HEK293 (cell line): ENCODE measurements around the gene ARHGAP24.

Source experiments
- IKZF3 ChIP-seq: fragments of 450-650 bp; IDR thresholded peaks from 2 replicates; pipeline ENCODE4 v1.5.0; 2018; ENCODE audit warnings: missing biosample characterization, mild to moderate bottlenecking, missing genetic modification characterization, moderate library complexity
- KLF9 ChIP-seq: fragments of 450-650 bp; formaldehyde crosslinking; IDR thresholded peaks from 2 replicates; pipeline ENCODE4 v1.5.1; 2016; ENCODE audit warnings: missing biosample characterization, missing genetic modification characterization, low read depth
- MYNN ChIP-seq: fragments of 450-650 bp; formaldehyde crosslinking; IDR thresholded peaks from 2 replicates; pipeline ENCODE4 v1.5.1; 2016; ENCODE audit warnings: missing biosample characterization, missing genetic modification characterization, borderline replicate concordance
- SALL2 ChIP-seq: fragments of 450-650 bp; formaldehyde crosslinking; IDR thresholded peaks from 2 replicates; pipeline ENCODE4 v1.5.0; 2017; ENCODE audit warnings: missing biosample characterization, mild to moderate bottlenecking, missing genetic modification characterization, borderline replicate concordance
- ZNF114 ChIP-seq: fragments of 450-650 bp; formaldehyde crosslinking; IDR thresholded peaks from 2 replicates; pipeline ENCODE4 v1.5.0; 2017; ENCODE audit warnings: missing biosample characterization, missing genetic modification characterization
- ZNF274 ChIP-seq, 2 experiments: fragments of 200-500 bp in 1 of 2; fragments of 450-650 bp in 1 of 2; sonication (Bioruptor generic) in 1 of 2; formaldehyde crosslinking in 1 of 2; IDR thresholded peaks; 2 replicates each; pipeline versions ENCODE4 v1.5.1 to v1.6.1; 2014 to 2016; ENCODE audit warnings: borderline replicate concordance in 1 of 2, inconsistent platforms in 1 of 2, low read length in 1 of 2, missing biosample characterization in 1 of 2, missing genetic modification characterization in 1 of 2
- ZNF324 ChIP-seq: fragments of 450-650 bp; formaldehyde crosslinking; IDR thresholded peaks from 2 replicates; pipeline ENCODE4 v1.5.1; 2016; ENCODE audit warnings: missing biosample characterization, missing genetic modification characterization
- ZNF513 ChIP-seq: fragments of 450-650 bp; IDR thresholded peaks from 2 replicates; pipeline ENCODE4 v1.5.1; 2018; ENCODE audit warnings: missing biosample characterization, missing genetic modification characterization
- ZNF629 ChIP-seq: fragments of 450-650 bp; formaldehyde crosslinking; IDR thresholded peaks from 2 replicates; pipeline ENCODE4 v1.5.1; 2017; ENCODE audit warnings: missing biosample characterization, missing genetic modification characterization
- TF ChIP-seq, protein P1 (sequence below): fragments of 450-650 bp; formaldehyde crosslinking; IDR thresholded peaks from 2 replicates; pipeline ENCODE4 v1.5.1; 2016; ENCODE audit warnings: missing biosample characterization, missing genetic modification characterization

DNA sequence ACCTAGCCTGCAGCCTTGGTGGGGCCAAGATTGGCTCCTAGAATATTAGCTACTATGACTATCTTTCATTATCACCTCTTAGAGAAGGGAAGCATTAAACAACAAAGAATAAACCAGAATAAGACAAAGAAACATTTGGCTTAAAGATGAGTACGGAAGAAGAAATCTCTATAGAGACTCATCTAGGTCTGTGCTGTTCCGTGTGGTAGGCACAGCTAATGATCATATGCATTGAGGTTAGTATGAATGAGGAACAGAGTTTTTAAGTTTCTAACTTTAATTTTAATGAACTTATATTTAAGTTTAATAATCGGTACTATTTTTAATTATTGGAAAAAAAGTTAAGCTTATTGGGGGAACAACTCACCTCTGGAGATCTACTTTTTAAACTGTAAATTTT, 24.6 kb downstream of the ARHGAP24 start:
- TF ChIP-seq MYNN (tag by site-specific recombination) (no peak), ZNF629 (tag by site-specific recombination) (no peak), KLF9 (tag by site-specific recombination) (no peak), SALL2 (no peak), ZNF114 (tag by site-specific recombination) (no peak), ZNF513 (tag by site-specific recombination) (no peak), ZNF274 (IDR thresholded peaks at IDR 0.05; ENCODE audit: low read length) (no peak), ZNF274 (tag by site-specific recombination; IDR thresholded peaks at IDR 0.05; ENCODE audit: borderline replicate concordance) (no peak), IKZF3 (tag by site-specific recombination) (no peak), ZNF324 (no peak)
- TF ChIP-seq, protein P1, sequence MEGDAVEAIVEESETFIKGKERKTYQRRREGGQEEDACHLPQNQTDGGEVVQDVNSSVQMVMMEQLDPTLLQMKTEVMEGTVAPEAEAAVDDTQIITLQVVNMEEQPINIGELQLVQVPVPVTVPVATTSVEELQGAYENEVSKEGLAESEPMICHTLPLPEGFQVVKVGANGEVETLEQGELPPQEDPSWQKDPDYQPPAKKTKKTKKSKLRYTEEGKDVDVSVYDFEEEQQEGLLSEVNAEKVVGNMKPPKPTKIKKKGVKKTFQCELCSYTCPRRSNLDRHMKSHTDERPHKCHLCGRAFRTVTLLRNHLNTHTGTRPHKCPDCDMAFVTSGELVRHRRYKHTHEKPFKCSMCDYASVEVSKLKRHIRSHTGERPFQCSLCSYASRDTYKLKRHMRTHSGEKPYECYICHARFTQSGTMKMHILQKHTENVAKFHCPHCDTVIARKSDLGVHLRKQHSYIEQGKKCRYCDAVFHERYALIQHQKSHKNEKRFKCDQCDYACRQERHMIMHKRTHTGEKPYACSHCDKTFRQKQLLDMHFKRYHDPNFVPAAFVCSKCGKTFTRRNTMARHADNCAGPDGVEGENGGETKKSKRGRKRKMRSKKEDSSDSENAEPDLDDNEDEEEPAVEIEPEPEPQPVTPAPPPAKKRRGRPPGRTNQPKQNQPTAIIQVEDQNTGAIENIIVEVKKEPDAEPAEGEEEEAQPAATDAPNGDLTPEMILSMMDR, result no peak
